ENCODE results near the gene VAMP8.
"Not testable (repeated sequence)": the region's sequence is repeated elsewhere in the genome, so short reads cannot be mapped to it uniquely, and the experiment has no call there.

VAMP8 gene

DNA sequence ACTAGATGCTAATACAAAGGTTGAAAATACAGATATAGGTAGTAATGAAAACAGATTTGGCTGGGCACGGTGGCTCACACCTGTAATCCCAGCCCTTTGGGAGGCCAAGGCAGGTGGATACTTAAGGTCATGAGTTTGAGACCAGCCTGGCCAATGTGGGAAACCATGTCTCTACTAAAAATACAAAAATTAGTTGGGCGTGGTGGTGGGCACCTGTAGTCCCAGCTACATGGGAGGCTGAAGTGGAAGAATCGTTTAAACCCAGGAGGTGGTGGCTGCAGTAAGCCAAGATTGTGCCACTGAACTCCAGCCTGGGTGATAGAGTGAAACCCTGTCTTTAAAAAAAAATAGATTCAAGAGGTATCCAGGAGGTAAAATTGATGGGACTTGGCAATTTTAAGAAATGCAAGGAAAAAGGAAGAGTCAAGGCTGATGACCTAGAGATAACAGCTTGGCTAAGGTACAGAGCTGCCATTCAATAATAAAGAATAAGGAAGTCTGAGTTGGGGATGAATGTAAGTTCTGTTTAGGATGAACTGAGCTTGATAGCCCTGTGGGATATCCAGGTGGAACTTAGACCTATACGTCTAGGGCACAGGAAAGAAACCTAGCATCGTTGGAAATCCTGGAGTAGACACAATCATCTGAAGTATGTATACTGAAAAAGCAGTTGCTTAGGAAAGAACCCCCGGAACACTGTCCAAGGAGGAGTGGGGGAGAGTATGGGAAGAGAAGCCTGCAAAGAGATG is 29.4 kb upstream of the VAMP8 start:
- DNase-seq = no peak

DNA sequence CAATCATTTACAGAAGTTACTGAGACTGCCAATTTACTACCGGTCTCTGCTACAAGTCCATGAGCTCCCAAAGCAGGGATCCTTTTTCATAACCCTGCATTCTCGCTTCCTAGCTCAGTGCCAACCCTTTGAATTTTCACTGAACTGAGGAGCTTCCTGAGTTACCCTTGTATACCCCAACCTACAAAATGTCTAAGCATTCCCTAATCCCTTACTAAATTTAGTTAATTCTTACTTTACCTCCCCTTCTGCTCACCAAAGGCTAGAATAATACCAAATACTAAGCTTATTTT is 28.8 kb upstream of the VAMP8 start:
- DNase-seq = no peak

DNA sequence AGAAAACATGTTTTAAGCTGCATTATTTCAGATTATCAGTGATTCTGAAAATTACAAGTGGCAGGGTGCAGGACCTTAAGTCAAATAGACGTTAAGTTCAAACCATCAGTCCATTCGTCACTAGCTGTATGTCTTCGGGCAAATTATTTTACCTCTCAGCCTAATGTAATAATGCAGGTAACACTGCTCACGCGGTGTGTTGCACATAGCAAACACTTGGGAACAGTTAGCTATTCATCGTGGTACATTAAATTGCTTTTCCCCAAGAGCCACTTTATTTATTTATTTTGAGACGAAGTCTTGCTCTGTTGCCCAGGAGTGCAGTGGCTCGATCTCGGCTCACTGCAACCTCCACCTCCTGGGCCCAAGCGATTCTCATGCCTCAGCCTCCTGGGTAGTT is 28.3 kb upstream of the VAMP8 start:
- no peak for DNase-seq

DNA sequence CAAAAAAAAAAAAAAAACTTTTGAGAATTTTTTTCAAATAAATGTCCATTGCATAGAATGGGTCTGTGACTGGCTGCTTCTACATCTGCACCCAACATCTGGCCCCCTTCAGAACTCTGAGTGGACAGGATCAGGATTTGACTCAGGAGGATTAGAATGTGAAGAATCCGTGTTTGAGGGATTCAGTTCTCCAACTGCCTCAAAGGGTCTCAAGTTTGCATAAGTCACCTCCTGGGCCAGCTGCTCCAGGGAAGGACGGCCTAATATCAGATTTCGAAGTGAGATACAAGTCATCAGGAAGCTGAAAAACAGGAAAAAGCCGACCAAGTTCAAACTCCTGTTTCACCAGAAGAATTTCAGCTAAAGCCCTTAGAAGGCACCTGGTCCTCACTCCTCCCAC is 27.6 kb upstream of the VAMP8 start:
- no peak for DNase-seq

DNA sequence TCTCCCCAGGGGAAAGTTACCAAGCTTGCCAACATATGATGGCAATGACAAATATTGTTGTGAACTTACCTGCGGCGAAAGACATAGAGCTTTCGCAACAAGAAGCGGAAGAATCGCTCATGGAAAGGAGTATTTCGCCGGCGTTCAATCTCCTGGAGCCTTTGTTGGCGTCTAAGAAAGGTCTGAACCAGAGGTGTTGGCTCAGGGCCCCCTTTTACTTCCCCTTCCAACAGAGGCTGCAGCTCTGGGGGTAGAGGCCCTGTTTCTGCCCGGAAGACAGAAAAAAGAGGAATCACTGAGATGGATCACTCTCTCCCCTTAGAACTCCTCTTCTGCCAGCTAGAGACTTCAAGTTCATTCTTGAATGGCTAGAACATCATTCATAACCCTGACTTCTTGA is 26.9 kb upstream of the VAMP8 start:
- no peak for DNase-seq

DNA sequence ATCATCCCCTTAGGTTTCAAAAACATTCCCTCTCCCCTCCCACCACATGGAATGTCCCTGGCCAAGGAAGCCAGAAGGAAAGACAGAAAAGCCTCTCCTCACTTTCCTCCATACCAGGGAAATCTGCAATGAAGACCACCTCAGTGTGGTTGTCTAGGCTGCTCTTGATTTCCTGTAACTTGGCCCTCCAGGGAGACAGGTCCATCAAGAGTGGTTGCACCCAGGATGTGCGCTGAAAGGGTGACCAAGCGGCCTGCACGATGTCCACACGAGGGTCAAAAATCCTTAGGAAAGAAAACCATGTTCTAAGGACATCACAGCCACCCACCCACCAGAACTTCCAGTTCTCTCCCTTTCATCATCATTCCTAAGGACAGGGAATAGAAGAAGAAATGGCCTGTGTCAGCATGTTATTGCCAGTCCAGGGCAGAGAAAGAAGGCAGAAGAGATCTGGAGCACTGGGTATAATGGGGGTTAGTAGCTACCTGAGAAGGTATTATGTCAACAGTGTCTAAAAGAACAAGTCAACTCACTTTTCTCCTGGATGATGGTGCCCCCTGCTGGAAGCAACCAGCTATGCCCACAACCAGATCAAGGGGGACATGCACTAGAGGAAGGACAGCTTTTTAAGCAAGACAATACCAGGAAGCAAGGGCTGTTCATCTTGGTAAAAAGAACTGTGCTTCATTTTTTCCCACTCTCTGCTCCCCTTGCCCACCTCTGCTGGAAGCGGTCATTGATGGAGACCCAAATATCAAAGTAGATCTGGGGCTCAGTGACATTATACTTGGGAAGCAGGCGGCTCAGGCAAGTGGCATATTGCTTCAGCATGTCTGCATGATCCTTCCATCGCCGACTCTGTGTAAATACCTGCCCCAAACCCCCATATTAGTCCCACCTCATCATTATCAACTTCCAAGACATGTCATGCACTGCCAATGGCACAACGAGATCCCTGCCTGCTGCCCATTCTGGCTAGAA is 25.4 kb upstream of the VAMP8 start:
- DNase-seq = peak; percentile 85

DNA sequence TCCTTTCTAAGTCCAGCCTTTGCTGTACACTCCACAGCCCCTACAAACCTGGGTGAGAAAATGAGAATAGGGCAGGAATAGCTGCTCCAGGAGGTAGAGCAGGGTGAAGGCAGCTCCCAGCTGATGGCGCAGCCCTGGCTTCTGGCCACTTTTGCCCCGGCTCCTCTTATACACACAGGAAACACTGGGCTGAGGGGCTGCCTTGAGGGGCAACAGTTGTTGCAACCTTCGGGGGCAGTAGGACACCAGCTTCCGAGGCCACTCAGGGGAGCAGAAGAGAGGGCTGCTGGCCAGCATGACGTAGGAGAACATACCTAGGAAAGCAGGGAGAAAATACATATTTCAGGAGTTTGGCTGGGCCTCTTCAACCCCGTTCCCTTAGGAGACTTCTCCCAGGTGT is 24.2 kb upstream of the VAMP8 start:
- no peak for DNase-seq

DNA sequence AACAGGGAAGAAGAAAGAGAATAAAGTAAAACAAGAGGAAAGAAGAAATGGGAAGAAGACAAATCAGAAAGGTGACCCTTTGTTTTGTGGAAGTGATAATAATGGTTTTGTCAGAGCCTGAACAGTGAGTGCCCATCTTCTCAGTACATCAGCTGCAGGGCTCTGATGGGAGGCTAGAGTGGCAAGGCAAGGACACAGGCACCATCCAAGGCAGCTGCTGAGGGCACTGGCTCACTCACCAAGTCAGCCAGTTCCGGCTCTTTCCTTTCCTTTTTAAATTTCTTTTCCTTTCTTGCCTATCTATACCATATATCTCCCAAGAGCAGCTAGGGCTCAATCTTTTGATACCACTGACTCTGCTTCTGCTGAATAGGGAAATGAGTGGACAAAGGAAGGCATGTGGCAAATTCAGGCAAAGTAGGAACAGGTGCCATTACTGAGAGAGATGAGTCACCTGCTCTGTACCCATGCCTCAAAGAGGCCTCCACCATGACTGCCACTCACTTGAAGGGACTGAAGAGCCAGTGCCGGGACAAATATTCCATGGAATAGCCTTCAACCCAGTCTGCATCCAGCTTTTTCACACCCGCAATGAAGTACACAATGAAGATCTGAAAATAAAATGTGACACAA is 22.3 kb upstream of the VAMP8 start:
- DNase-seq = no peak

DNA sequence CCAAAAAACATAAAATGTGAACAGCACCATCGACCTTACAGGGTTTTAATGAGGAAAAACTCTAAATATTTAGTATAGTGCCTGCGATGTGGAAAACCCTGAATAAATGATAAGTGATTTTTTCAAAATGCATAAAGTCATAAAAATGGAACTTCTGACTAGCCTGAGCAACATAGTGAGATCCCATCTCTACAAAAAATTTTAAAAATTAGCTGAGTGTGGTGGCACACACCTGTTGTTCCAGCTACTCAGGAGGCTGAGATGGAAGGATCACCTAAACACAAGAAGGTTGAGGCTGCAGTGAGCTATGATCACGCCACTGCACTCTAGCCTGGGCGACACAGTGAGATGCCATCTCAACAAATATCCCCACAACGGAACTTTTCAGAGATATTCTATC is 20.3 kb upstream of the VAMP8 start:
- no peak for DNase-seq

DNA sequence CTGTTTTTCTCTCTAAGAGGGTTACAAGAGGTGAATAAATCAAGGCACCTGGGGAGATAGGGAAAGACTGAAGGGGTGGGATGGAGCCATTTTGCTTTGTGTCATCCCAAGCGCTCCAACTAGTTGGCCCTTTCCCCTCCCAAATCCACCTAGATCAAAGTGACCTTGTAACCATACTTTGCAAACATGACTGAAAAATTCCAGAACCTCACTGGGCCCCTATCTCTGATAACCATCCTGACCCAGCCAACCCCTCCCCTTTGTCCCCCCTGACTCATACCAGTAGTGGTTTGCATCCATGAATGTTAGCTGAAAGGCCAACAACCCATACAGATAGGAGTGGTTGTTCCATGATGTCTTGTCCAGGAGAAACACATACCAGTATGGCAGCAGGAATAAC is 19.2 kb upstream of the VAMP8 start:
- no peak for DNase-seq

DNA sequence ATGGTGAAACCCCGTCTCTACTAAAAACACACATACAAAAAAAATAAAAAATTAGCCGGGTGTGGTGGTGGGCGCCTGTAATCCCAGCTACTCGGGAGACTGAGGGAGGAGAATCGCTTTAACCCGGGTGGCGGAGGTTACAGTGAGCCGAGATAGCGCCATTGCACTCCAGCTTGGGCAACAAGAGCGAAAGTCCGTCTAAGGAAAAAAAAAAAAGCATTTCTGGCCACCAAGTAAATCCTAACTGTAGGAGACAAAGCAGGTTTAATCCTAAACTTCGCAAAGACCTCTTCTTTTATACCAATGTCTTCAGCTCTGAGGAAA is 17.0 kb upstream of the VAMP8 start:
- not testable (repeated sequence) for DNase-seq

DNA sequence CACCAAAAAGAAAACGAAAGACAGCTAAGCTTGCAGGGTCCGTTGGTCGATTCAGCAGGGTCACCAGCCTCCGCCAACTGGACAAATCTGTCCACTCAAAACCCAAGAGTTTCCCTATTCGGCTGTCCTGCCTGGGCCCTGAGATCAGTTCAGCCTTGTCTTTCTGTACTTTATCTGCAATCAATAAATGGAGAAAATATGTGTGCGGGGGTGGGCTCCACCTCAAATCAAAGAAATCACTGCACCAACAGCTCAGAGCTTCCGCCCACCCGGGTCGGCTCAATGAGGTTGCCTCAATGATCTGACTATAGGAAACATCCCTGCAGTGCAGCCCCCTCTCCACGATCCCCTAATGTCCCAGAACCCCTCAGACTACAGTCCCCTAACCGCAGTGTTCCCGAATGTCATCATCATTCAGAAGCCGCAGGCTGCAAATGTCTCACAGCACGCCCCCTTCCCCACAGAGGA is 16.5 kb upstream of the VAMP8 start:
- DNase-seq = no peak

DNA sequence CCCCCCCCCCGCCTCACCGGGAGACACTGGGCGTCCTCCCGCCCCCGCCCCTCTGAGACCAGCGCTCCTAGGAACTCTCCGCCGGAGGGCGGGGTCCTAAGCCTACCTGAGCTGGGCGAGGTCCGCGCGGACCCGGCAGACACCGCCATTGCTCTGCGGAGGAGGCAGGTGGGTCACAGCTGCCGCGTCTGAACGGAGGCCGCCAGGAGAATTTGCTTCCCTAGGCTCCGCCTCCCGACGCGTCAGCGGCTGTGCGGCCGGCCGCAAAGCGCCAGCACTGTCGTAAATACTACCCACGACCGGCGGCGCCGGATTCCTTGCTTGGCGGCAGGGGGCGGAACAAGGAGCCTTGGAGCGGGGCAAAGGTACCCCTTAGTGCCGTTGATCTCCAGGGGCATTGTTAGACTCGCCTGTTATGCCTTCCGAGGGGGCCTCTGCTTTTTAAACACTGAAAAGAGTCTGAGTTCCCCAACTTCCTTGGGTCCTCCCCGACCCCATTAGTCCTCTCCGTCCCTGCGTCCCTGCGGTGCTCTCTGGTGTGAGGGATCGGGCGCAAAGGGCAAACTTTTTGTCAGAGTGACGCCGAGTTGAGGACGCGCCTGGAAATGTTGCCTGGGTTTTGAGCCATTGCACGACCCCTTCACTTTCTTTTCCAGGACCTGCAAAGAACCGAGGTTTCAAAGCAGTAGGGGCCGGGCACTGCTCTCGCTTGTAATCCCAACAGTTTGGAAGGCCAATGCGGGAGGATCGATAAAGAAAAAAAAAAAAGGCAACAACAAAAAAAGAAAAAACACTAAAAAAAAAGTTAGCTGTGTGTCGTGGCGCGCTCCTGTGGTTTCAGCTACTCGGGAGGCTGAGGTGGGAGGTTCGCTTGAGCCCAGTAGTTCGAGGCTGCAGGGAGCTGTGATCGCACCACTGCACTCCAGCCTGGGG is 15.8 kb upstream of the VAMP8 start, which contains the start of gene GGCX:
GGCX (minus strand) TSS at position 214 of the 933 bp plus-strand sequence; CDS start at position 149, 65 bp downstream.
- DNase-seq = peak; percentile 95

DNA sequence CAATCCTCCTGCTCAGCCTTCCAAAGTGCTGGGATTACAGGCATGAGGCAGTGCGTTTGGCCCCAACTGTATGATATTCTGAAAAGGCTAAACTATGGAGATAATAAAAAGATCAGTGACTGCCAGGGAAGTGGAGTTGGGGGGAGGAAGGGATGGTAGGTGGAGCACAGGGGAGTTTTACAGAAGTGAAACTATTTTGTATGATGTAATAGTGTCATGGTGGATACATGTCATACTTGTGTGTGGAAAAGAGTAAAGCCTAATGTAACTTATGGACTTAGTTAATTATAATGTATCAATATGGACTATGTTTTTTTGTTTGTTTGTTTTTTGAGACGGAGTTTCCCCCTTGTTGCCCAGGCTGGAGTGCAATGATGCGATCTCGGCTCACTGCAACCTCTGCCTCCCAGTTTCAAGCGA is 13.2 kb upstream of the VAMP8 start:
- no peak for DNase-seq

DNA sequence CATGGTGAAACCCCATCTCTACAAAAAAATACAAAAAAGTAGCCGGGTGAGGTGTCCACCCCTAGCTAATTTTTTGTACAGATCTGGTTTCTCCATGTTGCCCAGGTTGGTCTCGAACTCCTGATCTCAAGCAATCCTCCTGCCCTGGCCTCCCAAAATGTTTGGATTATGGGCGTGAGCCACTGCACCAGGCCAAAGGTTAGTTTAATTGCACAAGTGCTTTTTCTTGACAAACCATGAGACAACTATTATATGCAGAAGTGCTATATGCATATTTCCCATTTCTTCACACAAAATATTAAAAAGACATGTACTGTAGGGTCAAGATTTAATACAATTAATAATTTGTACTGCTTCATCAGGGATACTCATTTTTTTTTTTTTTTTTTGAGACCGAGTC is 11.1 kb upstream of the VAMP8 start:
- no peak for DNase-seq

DNA sequence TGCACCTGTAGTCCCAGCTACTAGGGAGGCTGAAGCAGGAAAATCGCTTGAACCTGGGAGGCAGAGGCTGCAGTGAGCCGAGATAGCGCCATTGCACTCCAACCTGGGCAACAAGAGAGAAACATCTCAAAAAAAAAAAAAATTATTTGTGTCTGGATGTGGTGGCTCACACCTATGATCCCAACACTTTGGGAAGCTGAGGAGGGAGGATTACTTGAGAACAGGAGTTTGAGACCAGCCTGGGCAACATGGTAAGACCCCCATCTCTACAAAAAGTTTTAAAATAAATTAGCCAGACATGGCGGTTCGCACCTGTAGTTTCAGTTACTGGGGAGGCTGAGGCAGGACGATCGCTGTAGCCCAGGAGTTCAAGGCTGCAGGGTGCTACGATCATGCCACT is 1.6 kb upstream of the VAMP8 start:
- DNase-seq = no peak

DNA sequence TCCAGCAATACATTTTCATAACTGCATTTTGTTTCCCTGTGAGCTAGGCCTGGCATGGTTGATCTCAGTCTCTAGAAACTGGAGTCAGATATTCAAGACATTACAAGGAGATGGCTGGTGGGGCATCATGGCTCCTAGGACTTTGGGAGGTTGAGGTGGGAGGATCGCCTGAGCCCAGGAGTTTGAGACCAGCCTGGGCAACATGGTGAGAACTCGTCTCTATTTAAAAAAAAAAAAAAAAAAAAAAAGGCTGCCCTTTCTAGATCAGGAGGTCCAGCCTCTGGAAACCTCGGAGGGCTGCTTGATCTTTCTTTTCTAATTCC is 362 bp upstream of the VAMP8 start:
- DNase-seq = no peak

DNA sequence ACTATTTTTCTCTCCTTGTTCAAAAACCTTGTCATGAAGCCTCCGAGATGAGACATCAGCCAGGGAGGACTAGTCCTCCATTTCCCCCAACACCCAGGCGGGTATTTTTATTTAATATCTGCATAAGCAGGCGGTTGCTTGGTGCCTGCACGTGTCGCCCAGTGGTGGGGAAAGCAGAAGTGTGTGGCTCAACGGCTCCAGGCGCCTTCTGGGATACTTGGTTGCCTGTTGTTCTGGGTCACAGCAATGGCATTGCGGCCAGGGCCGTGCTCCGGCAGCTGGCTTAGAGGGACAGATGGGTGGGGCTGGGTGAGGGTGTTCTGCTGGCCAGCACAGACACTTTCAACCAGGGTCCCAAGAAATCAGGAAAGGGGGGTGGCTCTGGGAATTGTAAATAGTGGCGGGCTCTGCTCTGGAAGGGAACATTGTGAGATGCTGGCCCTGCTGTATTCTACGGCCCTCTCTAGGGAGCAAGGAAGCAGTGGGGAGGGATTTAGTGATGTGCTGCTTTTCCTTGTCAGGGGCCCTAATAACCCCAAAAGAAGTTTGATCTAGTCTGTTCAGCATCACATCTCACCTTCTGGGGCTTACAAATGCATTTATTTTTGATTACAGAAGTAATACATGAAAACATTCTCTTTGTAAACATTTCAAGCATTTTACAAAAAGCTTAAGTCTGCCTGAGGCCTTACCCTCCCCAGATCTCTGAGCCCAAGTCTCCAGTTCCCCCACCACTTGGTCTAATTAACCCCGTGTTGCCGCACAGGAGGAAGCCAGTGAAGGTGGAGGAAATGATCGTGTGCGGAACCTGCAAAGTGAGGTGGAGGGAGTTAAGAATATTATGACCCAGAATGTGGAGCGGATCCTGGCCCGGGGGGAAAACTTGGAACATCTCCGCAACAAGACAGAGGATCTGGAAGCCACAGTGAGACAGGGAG is 1.1 kb downstream of the VAMP8 start:
- DNase-seq = no peak

DNA sequence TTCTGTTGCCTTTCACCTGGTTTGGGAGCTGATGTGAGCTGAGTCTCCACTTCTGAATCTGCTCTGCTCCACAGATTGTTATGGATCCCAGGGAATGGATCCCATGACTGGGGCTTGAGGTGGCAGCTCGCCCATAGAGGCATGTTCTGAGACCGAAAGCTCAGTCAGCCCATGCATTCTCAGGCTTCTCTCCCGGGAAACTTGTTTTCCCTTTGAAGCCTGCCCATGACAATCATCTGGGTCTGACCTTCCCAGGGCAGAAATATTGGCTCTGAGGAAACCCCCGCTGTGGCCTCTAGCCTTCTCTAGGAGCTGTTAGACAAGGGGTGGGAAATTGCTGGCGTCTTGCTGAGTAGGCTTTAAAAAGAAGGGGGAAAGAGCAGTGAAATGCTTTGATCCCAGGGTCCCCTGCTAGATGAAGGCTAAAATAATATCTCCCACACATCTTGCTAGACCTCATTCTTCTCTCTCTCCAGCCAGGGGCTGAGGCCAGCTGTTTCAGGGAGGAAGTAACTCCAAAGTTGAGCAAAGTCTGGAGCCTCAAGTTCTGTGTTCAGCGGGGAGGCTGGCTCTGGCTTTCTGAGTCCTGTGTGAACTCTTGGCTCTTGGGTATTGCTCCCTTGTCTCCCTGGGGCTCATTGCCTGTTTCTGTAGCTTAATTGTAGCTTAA is 2.0 kb downstream of the VAMP8 start:
- no peak for DNase-seq

DNA sequence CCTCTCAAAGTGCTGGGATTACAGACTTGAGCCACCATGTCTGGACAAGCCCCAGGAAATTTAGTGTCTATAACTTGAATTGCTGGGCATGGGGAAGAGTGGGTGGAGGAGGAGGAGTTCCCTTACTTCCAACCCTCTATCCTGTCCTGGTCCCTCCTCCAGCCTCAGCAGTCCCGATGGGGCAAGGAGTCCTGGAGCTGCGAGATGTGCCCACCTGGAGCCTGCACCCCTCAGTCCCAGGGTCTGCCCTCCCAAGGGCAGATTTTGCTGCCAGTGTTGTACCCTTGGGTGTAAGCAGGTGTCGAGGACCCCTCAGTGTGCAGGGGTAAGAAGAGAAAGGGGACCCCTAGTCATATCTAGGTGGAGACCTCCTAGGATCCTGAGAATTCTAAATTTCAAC is 2.8 kb downstream of the VAMP8 start:
- no peak for DNase-seq

DNA sequence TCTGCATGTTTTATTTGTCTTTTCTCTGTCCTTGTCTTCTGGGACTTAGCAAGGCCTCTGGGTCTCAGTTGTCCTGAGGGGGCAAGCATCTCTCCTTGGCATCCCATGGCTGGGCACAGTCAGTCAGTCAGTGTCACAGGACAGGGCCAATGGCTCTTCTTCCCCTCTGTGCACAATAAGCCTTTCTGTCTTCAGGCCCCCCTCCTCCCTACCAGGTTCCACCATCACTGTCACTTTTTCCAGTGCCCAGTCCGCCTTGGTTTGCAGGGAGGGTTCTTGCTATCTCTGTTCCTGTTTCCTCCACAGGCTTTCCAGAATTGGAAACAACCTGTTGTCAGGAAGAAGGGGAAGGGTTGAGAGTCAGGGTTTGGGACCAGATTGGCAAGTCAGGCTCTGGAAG is 5.1 kb downstream of the VAMP8 start:
- no peak for DNase-seq

All from stimulated activated CD4-positive, alpha-beta T cell treated with anti-CD3 and anti-CD28 coated beads, Interleukin-1b, Interleukin-23, amount 100 ng/mL, for 48 hours (primary cell).